ENCODE results near the gene SLC9A9. TPM values are rescaled to one million over a fixed set of nuclear protein-coding genes. Genes with fewer than 3 reads are reported as not detected.

Gene SLC9A9
- total RNA-seq, 1 experiment from 2014 or later, result 2.2 TPM

DNA sequence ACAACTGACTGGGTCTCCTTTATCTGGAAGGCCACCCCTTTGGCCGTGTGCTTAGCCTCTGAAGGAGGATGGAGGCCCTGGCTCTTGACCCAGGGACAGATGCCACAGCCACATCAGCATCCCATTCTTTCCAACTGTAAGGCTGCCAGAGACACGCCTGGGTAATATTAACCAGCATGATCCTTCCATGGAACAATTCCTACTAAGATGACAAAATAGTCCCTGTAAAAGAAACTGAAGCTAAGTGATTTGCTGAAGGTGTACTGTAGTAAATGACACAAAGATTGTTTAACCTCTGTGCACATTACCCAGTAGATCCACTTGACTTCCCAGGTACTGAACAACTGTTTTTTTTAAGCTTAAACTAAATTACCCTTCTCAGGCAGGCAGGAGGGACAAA lies 352.7 kb downstream of the SLC9A9 start:
- H3K27ac ChIP-seq (ENCODE audit: low read length), result no peak overlapping the region
- no peak for DNase-seq
- no peak overlapping the region for H2AFZ ChIP-seq (ENCODE audit: low read length)
- no peaks in the 10 kb centered on the region for H4K20me1 ChIP-seq (ENCODE audit: insufficient read depth, low read depth, low read length)
- no peaks in the 10 kb centered on the region for H3K9me3 ChIP-seq (ENCODE audit: low read length)
- no peaks in the 10 kb centered on the region for H3K4me1 ChIP-seq (ENCODE audit: low read length)
- H3K9ac ChIP-seq (ENCODE audit: low read length), result no peak overlapping the region
- no peaks in the 10 kb centered on the region for H3K36me3 ChIP-seq (ENCODE audit: insufficient read depth, low read length)
- H3K27me3 ChIP-seq (ENCODE audit: low read length), result no peaks in the 10 kb centered on the region
- H3K79me2 ChIP-seq (ENCODE audit: low read length), result no peaks in the 10 kb centered on the region
- no peak overlapping the region for H3K4me2 ChIP-seq (ENCODE audit: low read depth, low read length, poor library complexity, severe bottlenecking)
- H3K9me2 ChIP-seq (replicated peaks; ENCODE audit: insufficient read depth, low read length), result no peaks in the 10 kb centered on the region
- H3K4me3 ChIP-seq (ENCODE audit: low read length), result no peak overlapping the region

DNA sequence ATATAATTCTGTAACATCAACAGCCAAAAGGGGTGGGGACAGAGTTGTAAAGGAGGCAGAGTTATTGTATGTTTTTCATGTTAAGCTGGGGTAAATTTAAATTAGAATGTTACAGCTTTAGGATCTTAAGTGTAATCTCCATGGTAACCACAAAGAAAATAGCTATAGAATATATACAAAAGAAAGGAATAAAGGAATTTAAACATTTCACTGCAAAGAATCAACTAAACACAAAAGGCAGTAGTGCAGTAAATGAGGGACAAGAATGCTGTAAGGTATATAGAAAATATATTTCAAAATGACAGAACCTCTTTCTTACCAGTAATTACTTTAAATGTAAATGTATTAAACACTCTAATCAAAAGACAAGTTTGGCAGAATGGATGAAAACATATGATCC lies 361.7 kb downstream of the SLC9A9 start:
- DNase-seq, result no peak
- Histone ChIP-seq H3K4me2 (ENCODE audit: low read depth, low read length, poor library complexity, severe bottlenecking) (no peak overlapping the region), H3K4me3 (ENCODE audit: low read length) (no peak overlapping the region), H3K9ac (ENCODE audit: low read length) (no peak overlapping the region), H4K20me1 (ENCODE audit: insufficient read depth, low read depth, low read length) (no peaks in the 10 kb centered on the region), H3K9me3 (ENCODE audit: low read length) (no peaks in the 10 kb centered on the region), H2AFZ (ENCODE audit: low read length) (no peak overlapping the region), H3K36me3 (ENCODE audit: insufficient read depth, low read length) (no peaks in the 10 kb centered on the region), H3K9me2 (replicated peaks; ENCODE audit: insufficient read depth, low read length) (peaks cover 3% of the 10 kb centered on the region; the same call in 1 of the 2 replicates), H3K4me1 (ENCODE audit: low read length) (peaks cover 5% of the 10 kb centered on the region; the same call in 1 of the 2 replicates), H3K27me3 (ENCODE audit: low read length) (no peaks in the 10 kb centered on the region), H3K79me2 (ENCODE audit: low read length) (no peaks in the 10 kb centered on the region), H3K27ac (ENCODE audit: low read length) (no peak overlapping the region)

DNA sequence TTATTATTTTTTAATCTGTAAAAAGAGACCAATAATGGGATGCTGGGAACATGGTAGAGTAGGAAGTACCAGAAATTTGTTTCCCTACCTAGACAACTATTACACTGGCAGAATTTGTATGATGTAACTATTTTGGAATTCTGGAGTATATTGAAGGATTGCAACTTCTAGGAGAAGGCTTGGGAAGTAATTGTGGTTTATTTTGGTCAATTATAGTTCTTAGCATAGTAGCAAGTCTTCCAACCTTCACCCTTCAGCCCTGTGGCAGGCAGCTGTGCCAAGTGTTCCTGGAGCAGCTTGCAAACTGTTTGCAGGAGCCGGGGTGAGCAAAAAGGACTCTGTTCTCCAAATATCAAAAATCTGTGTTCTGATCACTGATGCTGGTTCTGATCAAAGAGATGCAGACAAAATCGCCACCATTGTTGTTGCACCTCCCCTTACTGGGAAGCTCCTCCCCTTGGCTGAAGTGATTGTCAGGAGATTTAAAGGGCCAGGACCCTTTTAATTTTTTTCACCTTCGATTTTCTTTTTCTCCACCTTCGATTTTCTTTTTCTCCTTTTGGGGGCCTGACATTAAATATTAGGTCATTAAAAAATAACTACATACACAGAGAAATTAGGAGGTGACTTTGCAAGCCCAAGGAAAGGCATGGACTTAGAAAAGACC lies 363.3 kb downstream of the SLC9A9 start:
- no peak for DNase-seq
- Histone ChIP-seq H3K27me3 (ENCODE audit: low read length) (no peaks in the 10 kb centered on the region), H3K36me3 (ENCODE audit: insufficient read depth, low read length) (no peaks in the 10 kb centered on the region), H3K79me2 (ENCODE audit: low read length) (no peaks in the 10 kb centered on the region), H3K4me3 (ENCODE audit: low read length) (0 out of 2 replicates have a peak overlapping the region, but pooled peaks have one; percentile 35), H3K4me2 (ENCODE audit: low read depth, low read length, poor library complexity, severe bottlenecking) (peak overlapping the region; percentile 35), H3K9me3 (ENCODE audit: low read length) (no peaks in the 10 kb centered on the region), H4K20me1 (ENCODE audit: insufficient read depth, low read depth, low read length) (no peaks in the 10 kb centered on the region), H3K9me2 (replicated peaks; ENCODE audit: insufficient read depth, low read length) (peaks cover 3% of the 10 kb centered on the region; the same call in 1 of the 2 replicates), H3K27ac (ENCODE audit: low read length) (no peak overlapping the region), H2AFZ (ENCODE audit: low read length) (peak overlapping the region; percentile 42; the same call in 1 of the 2 replicates), H3K4me1 (ENCODE audit: low read length) (peaks cover 5% of the 10 kb centered on the region; the same call in 1 of the 2 replicates), H3K9ac (ENCODE audit: low read length) (no peak overlapping the region)

DNA sequence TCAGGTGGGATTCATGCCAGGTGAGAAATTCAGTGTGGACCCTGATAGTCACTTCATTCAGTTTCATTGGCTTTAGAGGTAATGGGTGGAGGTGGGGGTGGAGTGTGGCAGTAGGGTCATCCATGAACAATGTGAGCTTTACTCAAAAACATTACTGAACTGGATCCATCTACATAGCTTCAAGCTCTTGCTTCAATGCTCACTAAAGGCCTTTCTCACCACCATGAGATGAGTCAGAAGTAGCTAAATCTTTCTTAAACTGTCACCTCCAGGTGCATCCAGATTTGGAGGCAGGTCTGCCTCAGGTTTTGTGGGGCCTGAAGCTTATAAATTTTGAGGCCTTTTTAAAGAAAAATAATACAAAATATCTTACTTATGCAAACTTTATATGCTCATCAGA lies 365.1 kb downstream of the SLC9A9 start:
- H3K9ac ChIP-seq (ENCODE audit: low read length), result no peak overlapping the region
- no peaks in the 10 kb centered on the region; the same call in 1 of the 2 replicates for H3K9me2 ChIP-seq (replicated peaks; ENCODE audit: insufficient read depth, low read length)
- no peak for DNase-seq
- no peaks in the 10 kb centered on the region for H3K9me3 ChIP-seq (ENCODE audit: low read length)
- no peak overlapping the region for H3K4me2 ChIP-seq (ENCODE audit: low read depth, low read length, poor library complexity, severe bottlenecking)
- peaks cover 5% of the 10 kb centered on the region; the same call in 1 of the 2 replicates for H3K4me1 ChIP-seq (ENCODE audit: low read length)
- no peak overlapping the region for H3K4me3 ChIP-seq (ENCODE audit: low read length)
- H3K79me2 ChIP-seq (ENCODE audit: low read length), result no peaks in the 10 kb centered on the region
- H4K20me1 ChIP-seq (ENCODE audit: insufficient read depth, low read depth, low read length), result no peaks in the 10 kb centered on the region
- no peak overlapping the region for H3K27ac ChIP-seq (ENCODE audit: low read length)
- H3K36me3 ChIP-seq (ENCODE audit: insufficient read depth, low read length), result no peaks in the 10 kb centered on the region
- no peaks in the 10 kb centered on the region for H3K27me3 ChIP-seq (ENCODE audit: low read length)
- no peak overlapping the region for H2AFZ ChIP-seq (ENCODE audit: low read length)

DNA sequence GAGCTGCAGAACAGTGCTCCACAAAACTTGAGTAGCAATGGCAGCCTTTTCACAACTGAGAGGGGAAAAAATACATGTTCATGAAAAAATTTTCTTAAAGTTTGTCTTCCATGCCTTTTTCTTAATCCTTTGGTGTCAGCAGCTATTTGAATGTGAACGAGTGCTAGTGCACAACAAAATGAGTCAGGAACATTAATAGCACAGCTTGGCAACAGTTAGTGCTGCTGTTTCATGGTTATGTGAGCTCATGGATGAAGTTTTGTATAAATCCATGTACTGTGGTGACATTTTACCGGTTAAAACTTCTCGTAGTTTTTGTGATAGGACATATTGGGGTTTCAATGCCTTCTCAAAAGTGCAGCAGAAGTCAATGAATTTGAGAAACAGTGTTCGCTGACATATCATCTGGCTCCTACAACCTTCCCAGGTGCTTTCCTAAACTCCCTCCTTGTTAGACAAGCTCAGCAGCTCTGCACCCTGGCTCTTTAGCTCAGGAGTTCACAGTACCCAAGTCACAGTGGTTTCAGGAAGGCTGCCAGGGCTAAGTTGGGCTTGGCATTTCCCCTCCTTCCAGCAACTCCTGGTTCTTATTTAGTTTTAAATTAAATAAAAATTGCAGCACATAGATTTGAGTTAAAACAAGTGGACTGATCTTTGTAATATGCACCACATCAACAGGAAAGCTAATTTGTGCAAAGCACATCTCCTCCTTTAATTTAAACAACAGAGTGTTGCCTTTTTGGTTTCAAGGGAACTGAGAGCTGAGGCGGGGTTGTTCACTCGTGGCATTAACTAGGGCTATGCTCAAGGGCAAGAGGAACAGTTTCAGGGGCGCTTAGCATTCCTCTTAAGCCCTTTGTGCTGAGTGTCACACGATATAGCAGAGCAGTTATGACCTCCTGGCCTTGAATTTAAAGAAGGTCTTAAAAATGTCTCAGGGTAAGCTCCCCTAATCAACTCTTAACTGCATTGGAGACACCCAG lies 365.9 kb downstream of the SLC9A9 start:
- Histone ChIP-seq H3K9ac (ENCODE audit: low read length) (no peak overlapping the region), H2AFZ (ENCODE audit: low read length) (no peak overlapping the region), H3K4me1 (ENCODE audit: low read length) (peaks cover 5% of the 10 kb centered on the region; the same call in 1 of the 2 replicates), H3K9me2 (replicated peaks; ENCODE audit: insufficient read depth, low read length) (no peaks in the 10 kb centered on the region; the same call in 1 of the 2 replicates), H3K27ac (ENCODE audit: low read length) (no peak overlapping the region), H3K36me3 (ENCODE audit: insufficient read depth, low read length) (no peaks in the 10 kb centered on the region), H4K20me1 (ENCODE audit: insufficient read depth, low read depth, low read length) (no peaks in the 10 kb centered on the region), H3K27me3 (ENCODE audit: low read length) (no peaks in the 10 kb centered on the region), H3K4me2 (ENCODE audit: low read depth, low read length, poor library complexity, severe bottlenecking) (no peak overlapping the region), H3K9me3 (ENCODE audit: low read length) (no peaks in the 10 kb centered on the region), H3K79me2 (ENCODE audit: low read length) (no peaks in the 10 kb centered on the region), H3K4me3 (ENCODE audit: low read length) (no peak overlapping the region)
- DNase-seq, result no peak

DNA sequence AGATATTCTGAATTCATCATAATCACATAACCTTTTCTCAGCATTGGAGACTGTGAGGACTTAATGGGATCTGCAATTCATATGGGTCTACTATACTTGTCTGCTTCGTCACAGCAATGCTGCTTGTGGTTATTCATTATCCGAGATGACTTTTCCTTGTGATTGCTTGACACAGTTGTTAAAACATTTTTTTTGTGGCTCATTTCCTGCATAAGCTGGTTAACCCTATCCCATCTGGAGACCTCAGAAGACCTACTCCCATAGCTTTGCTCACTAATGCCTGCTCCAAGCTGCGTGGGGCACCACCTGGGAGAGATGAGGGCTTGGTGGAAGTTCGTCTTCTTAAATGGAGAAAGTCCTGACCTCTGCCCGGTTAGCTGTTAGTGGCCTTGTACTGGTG lies 367.9 kb downstream of the SLC9A9 start:
- H3K79me2 ChIP-seq (ENCODE audit: low read length), result no peaks in the 10 kb centered on the region
- H3K27ac ChIP-seq (ENCODE audit: low read length), result no peak overlapping the region
- peaks cover 5% of the 10 kb centered on the region; the same call in 1 of the 2 replicates for H3K4me1 ChIP-seq (ENCODE audit: low read length)
- no peak for DNase-seq
- H3K27me3 ChIP-seq (ENCODE audit: low read length), result no peaks in the 10 kb centered on the region
- no peaks in the 10 kb centered on the region for H3K36me3 ChIP-seq (ENCODE audit: insufficient read depth, low read length)
- H2AFZ ChIP-seq (ENCODE audit: low read length), result no peak overlapping the region
- no peaks in the 10 kb centered on the region; the same call in 1 of the 2 replicates for H3K9me2 ChIP-seq (replicated peaks; ENCODE audit: insufficient read depth, low read length)
- no peaks in the 10 kb centered on the region for H3K9me3 ChIP-seq (ENCODE audit: low read length)
- H3K4me2 ChIP-seq (ENCODE audit: low read depth, low read length, poor library complexity, severe bottlenecking), result no peak overlapping the region
- no peaks in the 10 kb centered on the region for H4K20me1 ChIP-seq (ENCODE audit: insufficient read depth, low read depth, low read length)
- no peak overlapping the region for H3K9ac ChIP-seq (ENCODE audit: low read length)
- H3K4me3 ChIP-seq (ENCODE audit: low read length), result no peak overlapping the region

DNA sequence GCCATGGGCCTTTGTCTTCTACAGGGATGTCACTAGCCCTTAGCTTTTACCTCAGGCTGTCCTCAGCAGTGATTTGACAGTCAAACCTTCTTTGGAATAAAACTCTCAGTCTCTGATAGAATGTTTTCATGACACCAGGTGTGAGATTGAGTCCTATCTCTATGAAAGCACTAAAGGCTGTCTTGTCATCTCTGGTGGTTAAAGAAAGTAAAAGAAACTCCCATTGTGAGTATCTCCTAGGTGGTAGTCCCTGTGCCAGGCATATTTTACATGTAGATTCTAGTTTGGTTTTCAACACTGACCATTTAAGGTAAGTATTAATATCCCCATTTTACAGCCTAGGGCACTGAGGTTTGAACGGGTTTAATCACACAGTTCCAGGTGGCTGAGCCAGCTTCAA lies 368.5 kb downstream of the SLC9A9 start:
- Histone ChIP-seq H3K36me3 (ENCODE audit: insufficient read depth, low read length) (no peaks in the 10 kb centered on the region), H3K4me1 (ENCODE audit: low read length) (no peaks in the 10 kb centered on the region), H3K4me2 (ENCODE audit: low read depth, low read length, poor library complexity, severe bottlenecking) (no peak overlapping the region), H3K9me2 (replicated peaks; ENCODE audit: insufficient read depth, low read length) (no peaks in the 10 kb centered on the region), H3K79me2 (ENCODE audit: low read length) (no peaks in the 10 kb centered on the region), H3K4me3 (ENCODE audit: low read length) (no peak overlapping the region), H3K9me3 (ENCODE audit: low read length) (no peaks in the 10 kb centered on the region), H3K9ac (ENCODE audit: low read length) (no peak overlapping the region), H4K20me1 (ENCODE audit: insufficient read depth, low read depth, low read length) (no peaks in the 10 kb centered on the region), H2AFZ (ENCODE audit: low read length) (no peak overlapping the region), H3K27ac (ENCODE audit: low read length) (no peak overlapping the region), H3K27me3 (ENCODE audit: low read length) (no peaks in the 10 kb centered on the region)
- DNase-seq, result no peak

DNA sequence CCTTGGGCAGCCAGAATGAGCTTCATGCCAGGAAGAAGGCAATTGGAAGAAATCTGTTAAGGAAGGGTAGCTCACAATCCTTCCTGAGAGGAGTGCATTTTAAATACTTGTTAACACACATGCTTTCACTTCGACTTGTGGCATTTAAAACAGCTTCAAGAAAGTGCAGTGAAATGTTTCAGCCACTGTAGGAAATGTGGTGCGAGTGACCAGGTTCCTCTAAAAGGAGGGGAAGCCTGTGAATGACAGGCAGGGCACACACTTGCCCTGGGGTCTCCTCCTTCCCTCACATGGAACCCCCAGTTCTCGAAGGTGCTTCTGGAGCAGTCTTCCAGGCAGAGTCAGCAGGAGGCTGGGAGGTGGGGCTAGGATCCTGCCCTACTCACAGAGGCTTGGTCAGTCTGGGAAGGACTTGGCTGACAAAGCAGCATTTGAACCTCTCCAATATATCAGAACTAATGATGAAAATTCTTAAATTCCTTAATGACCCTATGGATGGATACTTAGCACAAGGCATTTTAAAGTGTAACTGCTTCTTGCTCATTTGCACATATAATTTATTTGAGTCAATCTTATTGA lies 370.1 kb downstream of the SLC9A9 start:
- Histone ChIP-seq H2AFZ (ENCODE audit: low read length) (peak overlapping the region; percentile 3; the same call in 1 of the 2 replicates), H3K4me3 (ENCODE audit: low read length) (no peak overlapping the region), H3K79me2 (ENCODE audit: low read length) (no peaks in the 10 kb centered on the region), H3K4me2 (ENCODE audit: low read depth, low read length, poor library complexity, severe bottlenecking) (no peak overlapping the region), H3K27ac (ENCODE audit: low read length) (no peak overlapping the region), H3K9ac (ENCODE audit: low read length) (no peak overlapping the region), H3K27me3 (ENCODE audit: low read length) (no peaks in the 10 kb centered on the region), H4K20me1 (ENCODE audit: insufficient read depth, low read depth, low read length) (no peaks in the 10 kb centered on the region), H3K4me1 (ENCODE audit: low read length) (no peaks in the 10 kb centered on the region), H3K9me2 (replicated peaks; ENCODE audit: insufficient read depth, low read length) (no peaks in the 10 kb centered on the region), H3K9me3 (ENCODE audit: low read length) (no peaks in the 10 kb centered on the region), H3K36me3 (ENCODE audit: insufficient read depth, low read length) (no peaks in the 10 kb centered on the region)
- DNase-seq, result peak; percentile 44
